ENCODE measurements around the gene WFDC1. TPM values are rescaled to one million over a fixed set of nuclear protein-coding genes. Genes with fewer than 3 reads are reported as not detected.
"Not testable (repeated sequence)": the region's sequence is repeated elsewhere in the genome, so short reads cannot be mapped to it uniquely, and the experiment has no call there.

WFDC1 gene
- total and polyA plus RNA-seq, 8 donors, result 0.09 to 2.6 (median 0.39) TPM; not detected in 2

- no peaks in the 10 kb centered on the region for H3K9me3 ChIP-seq
- intact Hi-C loops (cut with DNase I), result no loop called here
- no peaks in the 10 kb centered on the region for H3K27me3 ChIP-seq
- TF ChIP-seq CTCF (IDR thresholded peaks at IDR 0.05), result no peak
- FAIRE-seq (no peak), DNase-seq (no peak), ATAC-seq (no peak)
- no peak overlapping the region for H3K4me3 ChIP-seq
- H3K4me1 ChIP-seq, result no peaks in the 10 kb centered on the region
- no peak overlapping the region for H3K27ac ChIP-seq
- no peaks in the 10 kb centered on the region for H3K36me3 ChIP-seq
- 47 to 64% methylated on average over 10 of the region's 10 CpGs for WGBS, 2 donors
These were observed 38.5 kb downstream of the WFDC1 start for GRCh38 chr16:84332975-84333684.

GRCh38 chr16:84334058-84334457, 39.4 kb downstream of the WFDC1 start:
- H3K36me3 ChIP-seq, result no peaks in the 10 kb centered on the region
- TF ChIP-seq CTCF (IDR thresholded peaks at IDR 0.05), result no peak
- no peaks in the 10 kb centered on the region for H3K27me3 ChIP-seq
- no peak for ATAC-seq
- whole genome bisulfite sequencing, 2 donors, result 70 to 77% methylated on average over 3 of the region's 3 CpGs
- FAIRE-seq, result no peak
- no peaks in the 10 kb centered on the region for H3K4me1 ChIP-seq
- no peaks in the 10 kb centered on the region for H3K9me3 ChIP-seq
- H3K27ac ChIP-seq, result no peak overlapping the region
- H3K4me3 ChIP-seq, result no peak overlapping the region
- intact Hi-C loops (cut with DNase I), result no loop called here
- no peak for DNase-seq

- DNase-seq (no peak), ATAC-seq (no peak), FAIRE-seq (no peak)
- no peaks in the 10 kb centered on the region for H3K27me3 ChIP-seq
- H3K9me3 ChIP-seq, result no peaks in the 10 kb centered on the region
- H3K36me3 ChIP-seq, result no peaks in the 10 kb centered on the region
- intact Hi-C loops (cut with DNase I), result no loop called here
- 59 to 77% methylated on average over 1 of the region's 1 CpG for WGBS, 2 donors
- no peak for TF ChIP-seq CTCF (IDR thresholded peaks at IDR 0.05)
- H3K27ac ChIP-seq, result no peak overlapping the region
- H3K4me3 ChIP-seq, result no peak overlapping the region
- no peaks in the 10 kb centered on the region for H3K4me1 ChIP-seq
These were observed 39.8 kb downstream of the WFDC1 start for GRCh38 chr16:84334482-84334881.

- ATAC-seq, FAIRE-seq: not testable (repeated sequence)
These were observed 42.6 kb downstream of the WFDC1 start for GRCh38 chr16:84337236-84337635.

GRCh38 chr16:84339311-84339710, 44.6 kb downstream of the WFDC1 start:
- Histone ChIP-seq H3K36me3 (no peaks in the 10 kb centered on the region), H3K4me1 (no peaks in the 10 kb centered on the region), H3K27ac (no peak overlapping the region), H3K4me3 (no peak overlapping the region), H3K27me3 (no peaks in the 10 kb centered on the region), H3K9me3 (no peaks in the 10 kb centered on the region)
- DNase-seq, result no peak
- FAIRE-seq, result no peak
- 44 to 56% methylated on average over 5 of the region's 5 CpGs for WGBS, 2 donors
- no peak for TF ChIP-seq CTCF (IDR thresholded peaks at IDR 0.05)
- intact Hi-C loops (cut with DNase I), result no loop called here
- ATAC-seq, result no peak

More at GRCh38 chr16:84337236-84337635, 42.6 kb downstream of the WFDC1 start:
- H3K27me3 ChIP-seq; H3K4me3 ChIP-seq; H3K27ac ChIP-seq; H3K4me1 ChIP-seq; H3K9me3 ChIP-seq; intact Hi-C loops (cut with DNase I); H3K36me3 ChIP-seq; DNase-seq: not testable (repeated sequence)
